ENCODE data around the gene COL6A2. TPM values are rescaled to one million over a fixed set of nuclear protein-coding genes. Genes with fewer than 3 reads are reported as not detected.
"Not testable (repeated sequence)": the region's sequence is repeated elsewhere in the genome, so short reads cannot be mapped to it uniquely, and the experiment has no call there.

Gene COL6A2
- total RNA-seq, 1 experiment from 2014 or later = 1,198 TPM

- Histone ChIP-seq H3K36me3 (no peaks in the 10 kb centered on the region; the same call in 1 of the 2 replicates), H3K9me3 (peaks cover 21% of the 10 kb centered on the region), H3K4me3 (no peak overlapping the region), H3K27me3 (no peaks in the 10 kb centered on the region)
- DNase-seq = no peak
These were observed 39.3 kb upstream of the COL6A2 start for GRCh38 chr21:46058431-46059145.

GRCh38 chr21:46059195-46059594 lies 38.7 kb upstream of the COL6A2 start:
- no peak for DNase-seq
- H3K4me3 ChIP-seq = no peak overlapping the region
- H3K36me3 ChIP-seq = no peaks in the 10 kb centered on the region; the same call in 1 of the 2 replicates
- no peaks in the 10 kb centered on the region for H3K27me3 ChIP-seq
- peaks cover 21% of the 10 kb centered on the region for H3K9me3 ChIP-seq

GRCh38 chr21:46059711-46060455 lies 38.0 kb upstream of the COL6A2 start:
- not testable (repeated sequence) for H3K4me3 ChIP-seq, H3K27me3 ChIP-seq, H3K36me3 ChIP-seq, DNase-seq
- peaks cover 21% of the 10 kb centered on the region for H3K9me3 ChIP-seq

DNA sequence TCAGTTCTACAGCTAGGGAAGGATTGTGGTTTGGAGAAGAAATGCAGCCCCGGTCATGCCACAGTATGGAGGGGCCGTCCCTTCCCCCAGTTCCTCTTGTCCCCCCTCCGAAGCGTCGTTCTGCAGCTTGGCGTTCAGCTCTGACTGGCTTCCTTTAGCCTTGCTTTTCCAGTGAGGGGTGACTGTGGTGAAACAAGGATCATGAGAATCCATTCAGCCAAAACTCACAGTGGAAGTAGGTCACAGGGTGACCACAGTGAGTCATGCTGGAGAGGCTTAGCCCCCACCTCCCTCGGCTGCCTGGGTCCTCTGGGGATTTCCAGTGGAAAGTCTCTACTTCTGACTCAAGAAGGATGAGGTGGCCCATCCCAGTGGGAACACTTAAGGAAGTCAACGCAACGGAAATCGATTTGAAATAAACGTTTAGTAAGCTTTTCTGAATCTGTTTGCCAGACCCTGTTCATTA lies 37.3 kb upstream of the COL6A2 start:
- no peak overlapping the region for H3K4me3 ChIP-seq
- no peaks in the 10 kb centered on the region; the same call in 1 of the 2 replicates for H3K36me3 ChIP-seq
- H3K27me3 ChIP-seq = no peaks in the 10 kb centered on the region
- DNase-seq = peak; percentile 97
- peaks cover 21% of the 10 kb centered on the region for H3K9me3 ChIP-seq

- no peak for DNase-seq
- peaks cover 21% of the 10 kb centered on the region for H3K9me3 ChIP-seq
- no peaks in the 10 kb centered on the region; the same call in 1 of the 2 replicates for H3K36me3 ChIP-seq
- no peaks in the 10 kb centered on the region for H3K27me3 ChIP-seq
- no peak overlapping the region for H3K4me3 ChIP-seq
These were observed 36.8 kb upstream of the COL6A2 start for GRCh38 chr21:46061063-46061462.

DNA sequence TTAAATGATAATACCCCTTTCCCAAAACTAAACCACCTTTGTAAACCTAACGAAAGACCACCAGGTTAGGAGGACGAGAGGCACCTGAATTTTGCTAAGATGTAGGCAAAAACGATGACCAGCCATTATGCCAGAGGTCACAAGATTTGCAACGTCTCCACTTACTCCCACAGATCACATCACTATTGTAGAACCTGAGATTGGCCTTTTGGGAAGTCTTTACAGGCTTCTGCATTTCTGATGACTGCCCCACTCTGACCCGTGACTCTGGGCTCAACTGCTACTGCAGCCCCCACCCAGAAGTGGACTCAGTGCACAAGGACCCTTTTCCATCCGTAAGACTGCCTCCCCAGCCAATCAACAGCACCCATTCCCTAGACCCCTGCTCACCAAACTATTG lies 36.4 kb upstream of the COL6A2 start:
- Histone ChIP-seq H3K27me3 (no peaks in the 10 kb centered on the region), H3K36me3 (no peaks in the 10 kb centered on the region; the same call in 1 of the 2 replicates), H3K9me3 (peaks cover 21% of the 10 kb centered on the region), H3K4me3 (no peak overlapping the region)
- DNase-seq = no peak

- Histone ChIP-seq H3K9me3 (peaks cover 21% of the 10 kb centered on the region), H3K4me3 (no peak overlapping the region), H3K36me3 (no peaks in the 10 kb centered on the region; the same call in 1 of the 2 replicates), H3K27me3 (no peaks in the 10 kb centered on the region)
- no peak for DNase-seq
These were observed 36.0 kb upstream of the COL6A2 start for GRCh38 chr21:46061950-46062349.

GRCh38 chr21:46062471-46063211 lies 35.3 kb upstream of the COL6A2 start:
- DNase-seq = no peak
- Histone ChIP-seq H3K27me3 (no peaks in the 10 kb centered on the region), H3K36me3 (no peaks in the 10 kb centered on the region; the same call in 1 of the 2 replicates), H3K4me3 (no peak overlapping the region), H3K9me3 (peaks cover 21% of the 10 kb centered on the region)

DNA sequence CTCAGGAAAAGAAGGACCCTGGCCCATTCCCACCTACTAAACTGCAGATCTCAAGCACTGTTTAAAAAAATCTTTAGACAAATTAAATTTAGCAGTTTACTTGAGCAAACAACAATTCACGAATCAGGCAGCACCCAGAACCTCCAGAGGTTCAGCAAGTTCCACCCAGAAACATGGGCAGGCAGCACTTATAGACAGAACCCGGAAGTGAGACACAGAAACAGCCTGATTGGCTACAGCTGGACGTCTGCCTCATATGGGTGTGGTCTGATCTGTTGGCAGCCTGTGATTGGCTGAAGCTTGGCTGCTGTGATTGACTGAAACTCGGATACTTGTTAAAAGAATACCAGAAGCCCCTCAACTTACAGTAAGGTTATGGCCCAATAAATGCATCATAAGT lies 34.7 kb upstream of the COL6A2 start:
- Histone ChIP-seq H3K4me3 (no peak overlapping the region), H3K36me3 (no peaks in the 10 kb centered on the region; the same call in 1 of the 2 replicates)
- no peak for DNase-seq

GRCh38 chr21:46063734-46064680 lies 33.9 kb upstream of the COL6A2 start:
- Histone ChIP-seq H3K36me3 (no peaks in the 10 kb centered on the region; the same call in 1 of the 2 replicates), H3K27me3 (no peaks in the 10 kb centered on the region), H3K9me3 (peaks cover 21% of the 10 kb centered on the region), H3K4me3 (no peak overlapping the region)
- no peak for DNase-seq

More for the DNA sequence above, 34.7 kb upstream of the COL6A2 start:
- H3K9me3 ChIP-seq = peaks cover 21% of the 10 kb centered on the region
- no peaks in the 10 kb centered on the region for H3K27me3 ChIP-seq

DNA sequence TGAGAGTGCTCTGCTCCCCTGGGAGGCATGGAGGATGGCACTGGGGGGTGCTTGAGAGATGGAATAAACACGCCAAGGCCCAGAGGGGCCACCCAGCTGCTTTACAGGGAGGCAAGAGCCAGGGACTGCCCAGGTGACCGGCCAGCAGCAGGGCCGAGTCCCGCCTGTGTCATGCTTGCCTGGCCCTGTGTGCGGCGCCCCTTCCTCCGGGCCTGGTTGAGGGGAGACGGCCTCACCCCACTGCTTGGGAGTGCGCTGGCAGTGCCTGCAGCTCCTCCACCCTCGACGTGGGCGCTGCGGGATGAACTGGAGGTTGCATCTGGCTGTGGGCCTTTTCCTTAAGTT lies 33.1 kb upstream of the COL6A2 start:
- Histone ChIP-seq H3K36me3 (no peaks in the 10 kb centered on the region; the same call in 1 of the 2 replicates), H3K9me3 (peaks cover 21% of the 10 kb centered on the region), H3K27me3 (no peaks in the 10 kb centered on the region), H3K4me3 (no peak overlapping the region)
- DNase-seq = no peak

DNA sequence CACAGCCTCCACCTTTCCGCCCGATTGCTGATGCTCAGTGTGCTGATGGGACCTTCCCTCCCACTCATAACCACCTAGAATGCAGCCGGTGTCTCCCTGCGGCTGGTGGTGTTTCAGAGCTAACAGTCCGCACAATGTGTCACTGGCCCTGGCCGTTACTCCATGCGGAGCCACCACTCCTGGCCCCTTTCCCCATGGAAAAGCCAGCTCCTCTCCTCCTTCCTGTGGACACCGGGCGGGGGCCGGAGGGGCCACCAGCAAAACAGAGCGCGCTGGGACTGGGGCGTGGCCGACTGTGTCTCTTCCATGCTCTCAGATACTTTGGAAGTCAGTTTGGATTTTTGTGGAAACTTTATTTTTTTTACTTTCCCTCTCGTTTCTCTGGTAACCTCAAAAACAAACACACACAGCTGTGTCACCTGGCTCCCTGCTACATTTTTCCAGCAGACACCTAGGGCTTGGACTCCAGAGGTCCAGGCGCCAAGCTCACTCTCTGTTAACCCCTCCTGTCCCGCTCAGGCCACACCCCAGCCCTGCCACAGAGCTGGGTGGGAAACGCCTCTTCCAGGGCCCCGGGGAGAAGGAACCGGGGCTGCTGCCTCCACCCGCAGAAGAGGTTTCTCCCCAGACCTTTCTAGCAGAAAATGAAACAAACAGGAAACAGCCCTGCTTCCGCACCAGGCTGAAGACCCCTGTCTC lies 32.5 kb upstream of the COL6A2 start:
- H3K27me3 ChIP-seq = no peaks in the 10 kb centered on the region

GRCh38 chr21:46065914-46066551 lies 31.9 kb upstream of the COL6A2 start:
- no peaks in the 10 kb centered on the region for H3K27me3 ChIP-seq
- no peak overlapping the region for H3K4me3 ChIP-seq
- no peak for DNase-seq
- H3K9me3 ChIP-seq = peaks cover 21% of the 10 kb centered on the region
- H3K36me3 ChIP-seq = no peaks in the 10 kb centered on the region; the same call in 1 of the 2 replicates

More for the DNA sequence above, 32.5 kb upstream of the COL6A2 start:
- H3K4me3 ChIP-seq = no peak overlapping the region
- H3K9me3 ChIP-seq = peaks cover 21% of the 10 kb centered on the region
- DNase-seq = peak; percentile 73
- H3K36me3 ChIP-seq = no peaks in the 10 kb centered on the region; the same call in 1 of the 2 replicates

DNA sequence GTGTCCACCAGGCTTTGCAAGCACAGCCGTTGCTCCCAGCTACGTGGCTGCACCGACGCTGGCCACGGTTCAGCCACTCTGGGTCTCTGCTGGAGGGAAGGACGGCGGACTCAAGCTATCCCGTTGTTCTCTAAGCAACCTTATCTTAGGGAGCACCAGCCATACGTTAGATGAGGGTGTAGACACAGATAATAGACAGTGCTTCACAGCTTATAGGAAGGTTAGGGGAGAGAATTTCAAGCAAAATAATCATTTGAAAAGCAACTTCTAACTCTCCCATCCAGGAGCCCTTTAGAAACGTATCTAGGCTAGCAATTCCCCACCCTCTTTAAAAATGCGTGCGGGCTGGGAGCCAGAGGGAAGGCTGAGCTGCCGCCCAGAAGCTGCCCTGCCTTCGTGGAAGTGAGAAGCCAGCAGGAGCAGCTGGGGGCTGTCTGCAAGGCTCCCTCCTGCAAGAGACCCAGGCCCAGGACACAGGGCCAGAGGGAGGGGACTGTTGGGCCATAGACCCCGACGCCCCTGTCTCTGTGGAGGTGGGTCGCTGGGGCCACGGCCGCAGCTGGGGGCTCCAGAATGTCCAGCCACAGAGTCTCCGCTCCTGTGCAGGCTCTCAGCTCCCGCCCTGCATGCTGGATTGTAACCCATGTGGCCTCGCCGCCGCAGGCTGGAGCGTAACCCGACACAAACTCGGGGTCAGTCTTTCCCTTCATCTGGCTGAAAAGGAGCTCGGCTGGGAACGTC lies 31.2 kb upstream of the COL6A2 start:
- no peak for DNase-seq
- Histone ChIP-seq H3K27me3 (no peaks in the 10 kb centered on the region), H3K36me3 (no peaks in the 10 kb centered on the region; the same call in 1 of the 2 replicates), H3K9me3 (peaks cover 17% of the 10 kb centered on the region), H3K4me3 (no peak overlapping the region)

Measured in MG63 (cell line).